Keratinocyte (primary cell): ENCODE data around the gene METTL9. TPM values are rescaled to one million over a fixed set of nuclear protein-coding genes. Genes with fewer than 3 reads are reported as not detected.
"Not testable (repeated sequence)": the region's sequence is repeated elsewhere in the genome, so short reads cannot be mapped to it uniquely, and the experiment has no call there.

Source experiments
- DNase-seq: peaks from one replicate; pipeline ENCODE4 v3.0.0-alpha.2; 2011; ENCODE audit warnings: low read depth, missing footprints, low spot score
- FAIRE-seq: peaks from 2 replicates; lab custom pipeline; 2011; peaks lifted over from hg19 to GRCh38; lab: Jason Lieb, UNC
- H2AFZ ChIP-seq: 2 replicates; pipeline ENCODE4 v1.6.0; 2012; ENCODE audit warnings: low read length, control low read depth, inconsistent platforms; ENCODE audit not compliant: control insufficient read depth
- H3K27ac ChIP-seq: 2 replicates; pipeline ENCODE4 v1.5.1; 2011; ENCODE audit warnings: low read length; ENCODE audit not compliant: control insufficient read depth, insufficient read depth
- H3K27me3 ChIP-seq: 3 replicates; pipeline ENCODE4 v1.6.0; 2011; ENCODE audit warnings: low read length; ENCODE audit not compliant: control insufficient read depth, insufficient read depth; ENCODE audit errors: extremely low read depth
- H3K36me3 ChIP-seq, 2 experiments: 2 replicates in 1 of 2; 3 replicates in 1 of 2; pipeline ENCODE4 v1.5.1; 2011; ENCODE audit warnings: low read length in 2 of 2, mild to moderate bottlenecking in 1 of 2; ENCODE audit not compliant: control insufficient read depth in 2 of 2, insufficient read depth in 2 of 2; ENCODE audit errors: extremely low read depth in 1 of 2
- H3K4me1 ChIP-seq: 3 replicates; pipeline ENCODE4 v1.5.1; 2011; ENCODE audit warnings: low read length; ENCODE audit not compliant: control insufficient read depth, insufficient read depth; ENCODE audit errors: extremely low read depth
- H3K4me2 ChIP-seq: 3 replicates; pipeline ENCODE4 v1.6.0; 2011; ENCODE audit warnings: low read depth, low read length; ENCODE audit not compliant: control insufficient read depth, insufficient read depth; ENCODE audit errors: extremely low read depth
- H3K4me3 ChIP-seq, 3 experiments: fragments of 200-600 bp in 1 of 3; sonication (generic) in 1 of 3; 2 replicates in 2 of 3; 3 replicates in 1 of 3; pipeline ENCODE4 v1.5.1; 2011 to 2016; ENCODE audit warnings: low read length in 3 of 3, mild to moderate bottlenecking in 3 of 3, control low read depth in 2 of 3, inconsistent platforms in 1 of 3, low read depth in 1 of 3, mixed read lengths in 1 of 3, mixed run types in 1 of 3, moderate library complexity in 1 of 3; ENCODE audit not compliant: control insufficient read depth in 2 of 3, insufficient read depth in 2 of 3; ENCODE audit errors: extremely low read depth in 1 of 3
- H3K79me2 ChIP-seq: 2 replicates; pipeline ENCODE4 v1.6.0; 2012; ENCODE audit warnings: low read length; ENCODE audit not compliant: control insufficient read depth, insufficient read depth
- H3K9ac ChIP-seq: 3 replicates; pipeline ENCODE4 v1.6.0; 2011; ENCODE audit warnings: low read length; ENCODE audit not compliant: control insufficient read depth, insufficient read depth; ENCODE audit errors: extremely low read depth
- H3K9me1 ChIP-seq: 3 replicates; pipeline ENCODE4 v1.6.0; 2011; ENCODE audit warnings: low read length; ENCODE audit not compliant: control insufficient read depth, insufficient read depth; ENCODE audit errors: extremely low read depth
- H3K9me3 ChIP-seq: 2 replicates; pipeline ENCODE4 v1.5.1; 2012; ENCODE audit warnings: low read depth, low read length; ENCODE audit not compliant: control insufficient read depth
- H4K20me1 ChIP-seq: 3 replicates; pipeline ENCODE4 v1.6.0; 2011; ENCODE audit warnings: low read length; ENCODE audit not compliant: control insufficient read depth, insufficient read depth; ENCODE audit errors: extremely low read depth
- EZH2 ChIP-seq: IDR thresholded peaks from one replicate; pipeline ENCODE4 v1.6.1; 2012; ENCODE audit warnings: inconsistent platforms, mild to moderate bottlenecking, low read length, moderate library complexity
- dilution Hi-C: fragments of 300-500 bp; cut with MboI; formaldehyde crosslinking; loops from one replicate; pipeline ENCODE4 v1.7.0; 2020; ENCODE audit warnings: low sequenced_read_pairs; ENCODE audit not compliant: extremely low pct_ligation_motif_present
- polyA plus RNA-seq, 5 experiments: library from polyadenylated mRNA; depleted of rRNA in 3 of 5; stranded (reverse) in 3 of 5; stranded (forward) in 1 of 5; unstranded in 1 of 5; fragments of >200 nt; gene quantifications; 1 replicate in 1 of 5; 2 replicates in 3 of 5; 3 replicates in 1 of 5; pipeline versions ENCODE4 v1.2.1 to v1.2.3, GENCODE V29; 2011 to 2012; ENCODE audit warnings: missing spikeins in 2 of 5, low read depth in 1 of 5, low replicate concordance in 1 of 5
- TF ChIP-seq, protein P1 (sequence below), 3 experiments: IDR thresholded peaks in 1 of 3; conservative IDR thresholded peaks in 1 of 3; optimal IDR thresholded peaks in 1 of 3; 2 replicates in 2 of 3; 3 replicates in 1 of 3; pipeline versions ENCODE3 to v1.5.1; 2011; ENCODE audit warnings: low read length in 3 of 3, mild to moderate bottlenecking in 3 of 3, moderate library complexity in 2 of 3, control low read depth in 1 of 3, inconsistent platforms in 1 of 3; ENCODE audit not compliant: insufficient read depth in 2 of 3; ENCODE audit errors: extremely low read depth in 1 of 3

METTL9 gene
- polyA plus RNA-seq, 1 donor (not counting 4 experiments of a cell fraction or from before 2014, with no cell fraction given): 108 TPM

DNA sequence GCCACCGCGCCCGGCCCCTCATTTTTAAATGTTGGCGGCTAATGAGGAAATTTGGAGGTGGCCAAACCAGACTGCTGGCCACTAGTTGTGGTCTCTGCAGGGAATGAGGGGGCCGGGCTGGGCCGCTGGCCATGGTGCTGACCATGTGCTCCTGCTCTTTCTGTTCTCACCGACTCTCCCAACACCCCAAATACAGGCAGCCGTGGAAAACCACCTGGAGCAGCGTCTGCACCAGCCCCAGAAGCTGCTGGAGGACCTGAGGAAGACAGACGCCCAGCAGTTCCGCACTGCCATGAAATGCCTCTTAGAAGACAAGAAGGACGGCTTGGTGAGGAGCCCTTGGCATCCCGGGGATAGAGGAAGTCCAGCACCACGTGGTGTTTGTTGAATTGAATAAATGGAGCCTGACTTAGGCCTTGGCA, 85.7 kb downstream of the METTL9 start:
- no peaks in the 10 kb centered on the region for H4K20me1 ChIP-seq
- no peaks in the 10 kb centered on the region for H3K9me1 ChIP-seq
- no peaks in the 10 kb centered on the region for H3K79me2 ChIP-seq
- FAIRE-seq: no peak
- DNase-seq: no peak
- no peak overlapping the region for H3K9ac ChIP-seq
- dilution Hi-C loops: no loop called here
- H3K4me2 ChIP-seq: no peak overlapping the region
- no peaks in the 10 kb centered on the region for H3K9me3 ChIP-seq
- TF ChIP-seq, protein P1, sequence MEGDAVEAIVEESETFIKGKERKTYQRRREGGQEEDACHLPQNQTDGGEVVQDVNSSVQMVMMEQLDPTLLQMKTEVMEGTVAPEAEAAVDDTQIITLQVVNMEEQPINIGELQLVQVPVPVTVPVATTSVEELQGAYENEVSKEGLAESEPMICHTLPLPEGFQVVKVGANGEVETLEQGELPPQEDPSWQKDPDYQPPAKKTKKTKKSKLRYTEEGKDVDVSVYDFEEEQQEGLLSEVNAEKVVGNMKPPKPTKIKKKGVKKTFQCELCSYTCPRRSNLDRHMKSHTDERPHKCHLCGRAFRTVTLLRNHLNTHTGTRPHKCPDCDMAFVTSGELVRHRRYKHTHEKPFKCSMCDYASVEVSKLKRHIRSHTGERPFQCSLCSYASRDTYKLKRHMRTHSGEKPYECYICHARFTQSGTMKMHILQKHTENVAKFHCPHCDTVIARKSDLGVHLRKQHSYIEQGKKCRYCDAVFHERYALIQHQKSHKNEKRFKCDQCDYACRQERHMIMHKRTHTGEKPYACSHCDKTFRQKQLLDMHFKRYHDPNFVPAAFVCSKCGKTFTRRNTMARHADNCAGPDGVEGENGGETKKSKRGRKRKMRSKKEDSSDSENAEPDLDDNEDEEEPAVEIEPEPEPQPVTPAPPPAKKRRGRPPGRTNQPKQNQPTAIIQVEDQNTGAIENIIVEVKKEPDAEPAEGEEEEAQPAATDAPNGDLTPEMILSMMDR (optimal IDR thresholded peaks at IDR 0.05 in 1 of 3, IDR thresholded peaks at IDR 0.05 in 1 of 3, conservative IDR thresholded peaks at IDR 0.05 in 1 of 3; ENCODE audit: extremely low read depth in 1 of 3, insufficient read depth in 2 of 3, low read length in 3 of 3): no peak
- no peak for TF ChIP-seq EZH2
- no peaks in the 10 kb centered on the region for H3K36me3 ChIP-seq
- no peak overlapping the region for H3K4me3 ChIP-seq
- H2AFZ ChIP-seq: no peak overlapping the region
- H3K27ac ChIP-seq: no peak overlapping the region
- H3K4me1 ChIP-seq: no peaks in the 10 kb centered on the region
- H3K27me3 ChIP-seq: no peaks in the 10 kb centered on the region

DNA sequence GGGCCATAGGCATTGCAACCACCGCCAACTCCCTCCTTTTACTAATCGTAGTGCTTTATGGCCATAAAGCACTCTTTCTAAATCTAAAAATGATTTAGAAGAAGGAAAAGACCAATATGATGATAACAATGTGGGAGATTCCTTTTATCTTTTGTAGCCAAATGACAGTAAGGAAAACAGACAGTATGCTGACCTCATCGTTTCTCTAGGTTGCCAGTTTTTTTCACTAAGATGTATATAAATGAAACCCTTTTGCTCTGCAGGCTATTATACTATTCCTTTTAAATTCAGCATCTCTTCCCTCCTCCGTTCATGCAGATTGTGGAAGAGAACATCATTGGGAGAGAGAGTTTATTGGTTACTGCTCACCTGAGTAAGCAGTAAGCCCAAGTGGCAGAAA, 89.7 kb downstream of the METTL9 start:
- no peaks in the 10 kb centered on the region for H3K9me3 ChIP-seq
- no peak overlapping the region for H3K27ac ChIP-seq
- H3K9me1 ChIP-seq: no peaks in the 10 kb centered on the region
- H4K20me1 ChIP-seq: no peaks in the 10 kb centered on the region
- H3K4me1 ChIP-seq: no peaks in the 10 kb centered on the region
- H3K27me3 ChIP-seq: no peaks in the 10 kb centered on the region
- DNase-seq (no peak), FAIRE-seq (no peak)
- H3K79me2 ChIP-seq: no peaks in the 10 kb centered on the region
- H3K9ac ChIP-seq: no peak overlapping the region
- no peak for TF ChIP-seq EZH2
- TF ChIP-seq, protein P1 (optimal IDR thresholded peaks at IDR 0.05 in 1 of 3, IDR thresholded peaks at IDR 0.05 in 1 of 3, conservative IDR thresholded peaks at IDR 0.05 in 1 of 3; ENCODE audit: extremely low read depth in 1 of 3, insufficient read depth in 2 of 3, low read length in 3 of 3): no peak
- H3K4me2 ChIP-seq: no peak overlapping the region
- H3K36me3 ChIP-seq: no peaks in the 10 kb centered on the region
- dilution Hi-C loops: no loop called here
- H2AFZ ChIP-seq: no peak overlapping the region
- H3K4me3 ChIP-seq: no peak overlapping the region

DNA sequence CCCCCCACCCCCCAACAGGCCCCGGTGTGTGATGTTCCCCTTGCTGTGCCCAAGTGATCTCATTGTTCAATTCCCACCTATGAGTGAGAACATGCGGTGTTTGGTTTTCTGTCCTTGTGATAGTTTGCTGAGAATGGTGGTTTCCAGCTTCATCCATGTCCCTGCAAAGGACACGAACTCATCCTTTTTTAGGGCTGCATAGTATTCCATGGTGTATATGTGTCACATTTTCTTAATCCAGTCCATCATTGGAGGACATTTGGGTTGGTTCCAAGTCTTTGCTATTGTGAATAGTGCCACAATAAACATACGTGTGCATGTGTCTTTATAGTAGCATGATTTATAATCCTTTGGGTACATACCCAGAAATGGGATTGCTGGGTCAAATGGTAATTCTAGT, 91.6 kb downstream of the METTL9 start:
- H3K9me3 ChIP-seq, H3K9me1 ChIP-seq: not testable (repeated sequence)

More for the DNA sequence above, 91.6 kb downstream of the METTL9 start:
- H4K20me1 ChIP-seq, H3K4me2 ChIP-seq, H3K4me3 ChIP-seq, H3K9ac ChIP-seq, dilution Hi-C loops, H3K4me1 ChIP-seq, H3K36me3 ChIP-seq, FAIRE-seq, H3K79me2 ChIP-seq, H3K27ac ChIP-seq, DNase-seq, H3K27me3 ChIP-seq, H2AFZ ChIP-seq: not testable (repeated sequence)
